GM21526 (cell line): ENCODE data around the gene PROZ.
"Not testable (repeated sequence)": the region's sequence is repeated elsewhere in the genome, so short reads cannot be mapped to it uniquely, and the experiment has no call there.

Experiments used
- ATAC-seq: cut with Tn5 transposase; IDR thresholded peaks from one replicate; pipeline ENCODE4 v1.9.1; 2021; ENCODE audit warnings: moderate library complexity; ENCODE audit not compliant: unreplicated experiment, low FRiP score

PROZ gene, protein sequence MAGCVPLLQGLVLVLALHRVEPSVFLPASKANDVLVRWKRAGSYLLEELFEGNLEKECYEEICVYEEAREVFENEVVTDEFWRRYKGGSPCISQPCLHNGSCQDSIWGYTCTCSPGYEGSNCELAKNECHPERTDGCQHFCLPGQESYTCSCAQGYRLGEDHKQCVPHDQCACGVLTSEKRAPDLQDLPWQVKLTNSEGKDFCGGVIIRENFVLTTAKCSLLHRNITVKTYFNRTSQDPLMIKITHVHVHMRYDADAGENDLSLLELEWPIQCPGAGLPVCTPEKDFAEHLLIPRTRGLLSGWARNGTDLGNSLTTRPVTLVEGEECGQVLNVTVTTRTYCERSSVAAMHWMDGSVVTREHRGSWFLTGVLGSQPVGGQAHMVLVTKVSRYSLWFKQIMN

DNA sequence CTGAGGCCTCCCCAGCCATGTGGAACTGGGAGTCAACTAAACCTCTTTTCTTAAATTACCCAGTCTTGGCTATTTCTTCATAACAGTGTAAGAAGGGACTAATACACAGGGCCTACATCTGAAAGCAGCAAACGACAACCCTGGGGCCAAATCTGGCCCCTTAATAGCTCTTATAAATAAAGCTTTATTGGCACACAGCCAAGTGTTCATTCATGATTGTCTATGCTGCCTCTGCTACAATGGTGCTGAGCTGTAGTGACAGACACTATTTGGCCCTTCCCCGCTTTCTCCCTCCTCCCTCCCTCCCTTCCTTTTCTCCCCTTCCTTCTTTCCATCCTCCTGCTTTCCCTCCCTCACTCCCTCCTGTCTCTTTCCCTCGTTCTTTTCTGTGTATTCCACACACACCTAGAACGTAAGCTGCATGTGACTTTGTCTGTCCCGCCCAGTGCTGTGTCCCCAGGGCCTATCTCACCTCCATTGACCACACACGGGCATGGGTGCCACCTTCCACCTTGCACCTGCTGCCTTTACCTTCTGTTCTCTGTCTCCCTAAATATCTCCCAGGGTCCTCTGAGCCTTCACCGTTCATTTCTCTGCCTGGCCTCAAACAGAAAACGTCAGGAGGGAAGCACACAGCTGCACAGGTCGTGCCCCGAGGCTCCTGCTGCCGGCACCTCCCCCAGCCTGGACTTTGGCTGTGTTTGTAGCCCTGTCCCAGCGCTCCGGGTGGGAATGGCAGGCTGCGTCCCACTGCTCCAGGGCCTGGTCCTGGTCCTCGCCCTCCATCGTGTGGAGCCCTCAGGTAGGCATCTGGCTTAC lies at the start of gene PROZ:
PROZ (plus strand) TSS at position 720 of the 819 bp plus-strand sequence; CDS start at position 733, 13 bp downstream.
- no peak for ATAC-seq

- no peak for ATAC-seq
These were observed 49.0 kb upstream of the PROZ start for GRCh38 chr13:113109151-113110047.

- ATAC-seq, result no peak
These were observed 48.2 kb upstream of the PROZ start for GRCh38 chr13:113110048-113110851.

DNA sequence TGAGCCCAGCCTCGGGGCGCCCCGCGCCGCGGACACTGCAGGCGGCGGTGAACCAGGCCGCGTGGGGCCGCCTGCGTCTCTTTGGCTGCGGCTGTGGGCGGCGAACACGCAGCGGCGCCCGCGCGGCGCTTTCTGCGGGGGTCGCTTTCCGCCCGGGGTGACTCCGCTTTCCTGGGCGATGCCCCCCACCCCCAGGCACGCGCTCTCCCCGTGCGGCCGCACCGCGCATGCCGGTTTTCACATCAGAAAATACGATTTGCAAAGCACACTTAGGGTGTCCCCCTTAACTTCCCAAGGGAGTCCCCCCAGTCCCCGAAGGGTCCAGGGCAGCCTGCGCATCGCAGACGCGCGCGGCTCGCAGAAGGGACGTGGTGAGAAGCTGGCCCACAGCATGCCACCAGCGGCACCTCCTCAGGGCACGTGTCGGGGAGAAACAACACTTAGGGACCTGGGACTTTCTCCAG lies 47.6 kb upstream of the PROZ start:
- no peak for ATAC-seq

GRCh38 chr13:113111821-113112220 lies 46.6 kb upstream of the PROZ start:
- ATAC-seq, result not testable (repeated sequence)

DNA sequence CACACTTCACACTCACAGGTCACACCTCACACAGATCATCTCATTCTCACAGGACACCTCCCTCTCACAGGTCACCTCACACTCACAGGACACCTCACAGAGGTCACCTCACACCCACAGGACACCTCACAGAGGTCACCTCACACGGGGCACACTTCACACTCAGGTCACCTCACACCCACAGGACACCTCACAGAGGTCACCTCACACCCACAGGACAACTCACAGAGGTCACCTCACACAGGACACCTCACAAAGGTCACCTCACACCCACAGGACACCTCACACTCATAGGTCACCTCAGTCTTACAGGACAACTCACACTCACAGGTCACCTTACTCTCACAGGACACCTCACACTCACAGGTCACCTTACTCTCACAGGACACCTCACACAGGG lies 46.0 kb upstream of the PROZ start:
- ATAC-seq, result not testable (repeated sequence)

GRCh38 chr13:113112893-113113845 lies 45.3 kb upstream of the PROZ start:
- no peak for ATAC-seq

GRCh38 chr13:113113846-113114271 lies 44.6 kb upstream of the PROZ start:
- ATAC-seq, result no peak

GRCh38 chr13:113114511-113115362 lies 43.7 kb upstream of the PROZ start:
- no peak for ATAC-seq

DNA sequence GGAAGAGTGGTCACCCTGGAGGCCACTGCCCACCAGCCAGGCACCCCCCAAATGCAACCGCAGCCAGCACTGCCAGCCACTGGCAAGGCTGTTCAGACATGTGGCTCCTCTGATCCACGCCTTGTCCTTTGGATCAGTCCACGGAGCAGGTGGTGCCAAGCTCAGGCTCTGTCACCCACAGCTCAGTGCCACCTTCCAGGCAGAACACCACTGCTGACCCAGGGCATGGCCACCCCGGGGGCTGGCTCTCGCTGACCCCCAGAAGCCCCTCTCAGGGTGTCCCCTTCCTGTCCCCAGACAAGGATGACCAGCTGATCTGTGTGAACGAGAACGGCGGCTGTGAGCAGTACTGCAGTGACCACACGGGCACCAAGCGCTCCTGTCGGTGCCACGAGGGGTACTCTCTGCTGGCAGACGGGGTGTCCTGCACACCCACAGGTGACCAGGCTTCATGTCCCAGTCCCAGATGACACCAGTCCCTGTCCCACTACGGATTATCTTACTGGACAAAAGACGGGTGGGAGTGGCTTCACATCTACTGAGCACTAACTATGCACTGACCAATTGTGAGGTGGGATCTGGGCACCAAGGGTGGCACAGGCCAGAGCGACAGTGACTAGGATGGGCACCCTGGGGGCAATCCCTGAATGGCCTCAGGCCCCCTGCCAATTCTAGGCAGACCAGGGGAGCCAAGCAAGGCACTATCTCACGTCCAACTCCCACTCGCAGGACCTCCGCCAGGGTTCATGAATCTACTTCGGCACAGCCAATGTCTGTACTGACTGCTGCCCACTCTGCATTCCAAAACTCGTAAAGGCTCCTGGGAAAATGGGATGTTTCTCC lies 42.9 kb upstream of the PROZ start:
- ATAC-seq, result no peak

DNA sequence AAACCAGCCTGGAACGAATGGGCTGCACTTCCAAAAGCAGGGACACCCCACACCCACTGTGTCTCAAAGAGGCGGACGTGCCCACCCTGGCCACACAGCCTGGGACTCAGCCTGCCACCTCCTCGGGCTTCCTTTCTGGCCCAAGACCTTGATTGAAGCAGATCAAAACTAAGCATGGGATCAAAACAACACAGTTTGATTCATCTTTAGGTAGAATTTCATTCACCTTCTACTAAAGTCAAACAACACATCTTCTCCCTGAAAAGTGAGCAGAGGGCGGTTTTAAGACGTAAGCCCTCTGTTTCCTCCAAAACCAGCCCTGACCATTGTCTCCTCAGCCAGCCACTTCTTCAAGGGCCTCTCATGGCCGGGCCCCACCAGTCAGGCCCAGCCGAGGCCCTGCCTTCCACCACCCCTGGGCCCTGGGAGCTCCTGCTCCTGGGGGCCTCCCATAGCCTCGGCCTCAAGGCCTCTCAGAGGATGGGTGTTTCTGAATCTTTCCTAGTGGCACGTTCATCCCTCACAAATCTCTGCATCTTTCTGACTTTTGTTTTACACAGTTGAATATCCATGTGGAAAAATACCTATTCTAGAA lies 42.1 kb upstream of the PROZ start:
- ATAC-seq, result no peak

DNA sequence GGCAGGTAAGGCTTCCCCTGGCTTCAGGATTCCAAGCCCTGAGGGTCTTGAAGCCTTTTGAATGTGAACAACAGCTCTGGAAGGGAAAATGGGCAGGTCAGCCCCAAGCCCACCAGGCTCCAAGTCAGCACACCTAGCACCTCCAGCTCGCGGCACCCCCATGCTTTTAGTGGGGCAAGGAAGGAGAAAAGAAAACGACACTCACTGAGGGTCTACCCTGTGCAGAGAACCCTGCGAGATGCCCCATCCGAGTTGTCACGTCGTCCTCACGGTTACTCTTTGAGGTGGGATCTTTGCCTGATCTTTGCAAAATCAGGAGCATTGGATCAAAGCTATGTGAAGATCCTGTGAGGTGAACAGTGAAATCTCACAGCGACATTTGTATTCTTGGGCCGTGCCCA lies 41.6 kb upstream of the PROZ start:
- no peak for ATAC-seq

- no peak for ATAC-seq
These were observed 41.0 kb upstream of the PROZ start for GRCh38 chr13:113117335-113117872.

DNA sequence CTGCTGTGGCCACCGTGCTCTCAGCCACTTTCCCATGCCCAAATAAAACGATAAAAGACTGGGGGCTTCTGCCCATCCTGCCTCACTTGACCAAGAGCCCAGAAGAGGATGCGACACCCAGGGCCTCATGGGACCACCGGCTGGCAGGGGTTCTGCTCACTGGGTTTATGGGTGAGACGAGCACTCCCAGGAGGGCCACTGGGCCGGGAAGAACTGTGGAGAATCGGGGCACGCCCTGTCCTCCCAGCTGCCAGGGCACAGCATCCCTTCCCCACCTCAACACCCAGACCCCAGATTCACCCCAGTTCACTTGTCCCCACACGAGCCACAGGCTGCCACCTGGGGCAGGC lies 40.6 kb upstream of the PROZ start:
- no peak for ATAC-seq

DNA sequence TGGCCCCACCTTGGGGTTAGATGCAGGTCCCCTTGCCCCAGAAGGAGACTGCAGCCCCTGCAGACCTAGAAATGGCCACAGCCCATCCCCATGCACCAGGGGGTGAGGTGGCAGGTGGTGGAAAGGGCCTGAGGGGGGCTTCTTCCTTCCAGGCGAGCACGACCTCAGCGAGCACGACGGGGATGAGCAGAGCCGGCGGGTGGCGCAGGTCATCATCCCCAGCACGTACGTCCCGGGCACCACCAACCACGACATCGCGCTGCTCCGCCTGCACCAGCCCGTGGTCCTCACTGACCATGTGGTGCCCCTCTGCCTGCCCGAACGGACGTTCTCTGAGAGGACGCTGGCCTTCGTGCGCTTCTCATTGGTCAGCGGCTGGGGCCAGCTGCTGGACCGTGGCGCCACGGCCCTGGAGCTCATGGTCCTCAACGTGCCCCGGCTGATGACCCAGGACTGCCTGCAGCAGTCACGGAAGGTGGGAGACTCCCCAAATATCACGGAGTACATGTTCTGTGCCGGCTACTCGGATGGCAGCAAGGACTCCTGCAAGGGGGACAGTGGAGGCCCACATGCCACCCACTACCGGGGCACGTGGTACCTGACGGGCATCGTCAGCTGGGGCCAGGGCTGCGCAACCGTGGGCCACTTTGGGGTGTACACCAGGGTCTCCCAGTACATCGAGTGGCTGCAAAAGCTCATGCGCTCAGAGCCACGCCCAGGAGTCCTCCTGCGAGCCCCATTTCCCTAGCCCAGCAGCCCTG lies 40.0 kb upstream of the PROZ start:
- no peak for ATAC-seq
